Progenitor cell of endocrine pancreas (in vitro differentiated cells): ENCODE data around the gene AQP12A. TPM values are rescaled to one million over a fixed set of nuclear protein-coding genes. Genes with fewer than 3 reads are reported as not detected.

Experiments
- DNase-seq: peaks from one replicate; pipeline ENCODE4 v3.0.0; 2021; ENCODE audit warnings: low spot score; ENCODE audit not compliant: unreplicated experiment
- H3K27ac Mint-ChIP-seq: 2 replicates; pipeline ENCODE4 v1.8.0; 2021; ENCODE audit warnings: mild to moderate bottlenecking, moderate library complexity, mixed read lengths
- H3K27me3 Mint-ChIP-seq: 2 replicates; pipeline ENCODE4 v1.8.0; 2021; ENCODE audit warnings: mixed read lengths
- H3K36me3 Mint-ChIP-seq: 2 replicates; pipeline ENCODE4 v1.8.0; 2022; ENCODE audit warnings: mixed read lengths; ENCODE audit not compliant: insufficient read depth
- H3K4me1 Mint-ChIP-seq: 2 replicates; pipeline ENCODE4 v1.8.0; 2021; ENCODE audit warnings: low read depth, mixed read lengths
- H3K4me3 Mint-ChIP-seq: 2 replicates; pipeline ENCODE4 v1.8.0; 2021; ENCODE audit warnings: low read depth, mild to moderate bottlenecking, moderate library complexity, mixed read lengths
- H3K9me3 Mint-ChIP-seq: 2 replicates; pipeline ENCODE4 v1.8.0; 2021; ENCODE audit warnings: low read depth, mixed read lengths
- total RNA-seq: library from RNA; stranded (reverse); gene quantifications from 2 replicates; pipeline ENCODE4 v1.2.1, GENCODE V29; 2021
- TF ChIP-seq, protein P1 (sequence below): fragments of 200-600 bp; sonication (generic); IDR thresholded peaks from one replicate; pipeline ENCODE4 v1.5.0; 2021; ENCODE audit warnings: antibody characterized with exemption, mild to moderate bottlenecking; ENCODE audit not compliant: unreplicated experiment

The AQP12A gene
- total RNA-seq, 1 donor from 2014 or later: not detected

GRCh38 chr2:240722796-240723735 is 31.4 kb downstream of the AQP12A start:
- H3K4me3 Mint-ChIP-seq: no peak overlapping the region
- no peak overlapping the region for H3K27ac Mint-ChIP-seq
- no peaks in the 10 kb centered on the region for H3K4me1 Mint-ChIP-seq
- TF ChIP-seq, protein P1, sequence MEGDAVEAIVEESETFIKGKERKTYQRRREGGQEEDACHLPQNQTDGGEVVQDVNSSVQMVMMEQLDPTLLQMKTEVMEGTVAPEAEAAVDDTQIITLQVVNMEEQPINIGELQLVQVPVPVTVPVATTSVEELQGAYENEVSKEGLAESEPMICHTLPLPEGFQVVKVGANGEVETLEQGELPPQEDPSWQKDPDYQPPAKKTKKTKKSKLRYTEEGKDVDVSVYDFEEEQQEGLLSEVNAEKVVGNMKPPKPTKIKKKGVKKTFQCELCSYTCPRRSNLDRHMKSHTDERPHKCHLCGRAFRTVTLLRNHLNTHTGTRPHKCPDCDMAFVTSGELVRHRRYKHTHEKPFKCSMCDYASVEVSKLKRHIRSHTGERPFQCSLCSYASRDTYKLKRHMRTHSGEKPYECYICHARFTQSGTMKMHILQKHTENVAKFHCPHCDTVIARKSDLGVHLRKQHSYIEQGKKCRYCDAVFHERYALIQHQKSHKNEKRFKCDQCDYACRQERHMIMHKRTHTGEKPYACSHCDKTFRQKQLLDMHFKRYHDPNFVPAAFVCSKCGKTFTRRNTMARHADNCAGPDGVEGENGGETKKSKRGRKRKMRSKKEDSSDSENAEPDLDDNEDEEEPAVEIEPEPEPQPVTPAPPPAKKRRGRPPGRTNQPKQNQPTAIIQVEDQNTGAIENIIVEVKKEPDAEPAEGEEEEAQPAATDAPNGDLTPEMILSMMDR: no peak
- H3K9me3 Mint-ChIP-seq: no peaks in the 10 kb centered on the region
- peaks cover 3% of the 10 kb centered on the region for H3K36me3 Mint-ChIP-seq
- no peaks in the 10 kb centered on the region for H3K27me3 Mint-ChIP-seq
- DNase-seq: no peak

DNA sequence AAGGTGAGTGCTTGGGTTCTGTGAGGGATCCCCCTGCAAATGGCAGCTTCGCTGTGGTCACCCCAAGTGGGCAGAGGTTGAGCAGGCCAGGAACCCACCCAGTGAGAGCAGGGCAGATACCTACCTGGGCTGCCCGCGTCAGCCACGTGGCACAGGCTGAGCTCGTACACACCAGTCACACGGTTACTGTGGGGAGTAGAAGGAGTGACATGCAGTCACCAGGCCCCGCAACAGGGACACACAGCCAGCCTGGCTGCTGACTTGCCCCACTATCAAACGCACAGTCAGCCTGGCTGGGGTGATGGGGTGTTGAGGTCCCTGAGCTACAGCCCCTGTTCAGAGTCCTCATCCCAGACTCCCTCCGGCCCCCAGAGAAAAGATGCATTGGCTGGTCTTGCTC is 32.2 kb downstream of the AQP12A start:
- no peaks in the 10 kb centered on the region for H3K4me1 Mint-ChIP-seq
- no peaks in the 10 kb centered on the region for H3K9me3 Mint-ChIP-seq
- H3K27ac Mint-ChIP-seq: peak overlapping the region; percentile 33
- DNase-seq: no peak
- TF ChIP-seq, protein P1: no peak
- H3K27me3 Mint-ChIP-seq: no peaks in the 10 kb centered on the region
- H3K36me3 Mint-ChIP-seq: peaks cover 3% of the 10 kb centered on the region
- H3K4me3 Mint-ChIP-seq: no peak overlapping the region

- TF ChIP-seq, protein P1: no peak
- no peaks in the 10 kb centered on the region for H3K9me3 Mint-ChIP-seq
- no peaks in the 10 kb centered on the region for H3K27me3 Mint-ChIP-seq
- no peak overlapping the region for H3K27ac Mint-ChIP-seq
- DNase-seq: no peak
- no peaks in the 10 kb centered on the region for H3K4me1 Mint-ChIP-seq
- peaks cover 4% of the 10 kb centered on the region for H3K36me3 Mint-ChIP-seq
- H3K4me3 Mint-ChIP-seq: no peak overlapping the region
These were observed 32.8 kb downstream of the AQP12A start for GRCh38 chr2:240724431-240724830.

GRCh38 chr2:240725266-240725665 is 33.6 kb downstream of the AQP12A start:
- no peak overlapping the region for H3K27ac Mint-ChIP-seq
- TF ChIP-seq, protein P1: no peak
- peaks cover 4% of the 10 kb centered on the region for H3K36me3 Mint-ChIP-seq
- no peaks in the 10 kb centered on the region for H3K4me1 Mint-ChIP-seq
- H3K4me3 Mint-ChIP-seq: no peak overlapping the region
- DNase-seq: no peak
- H3K27me3 Mint-ChIP-seq: no peaks in the 10 kb centered on the region
- H3K9me3 Mint-ChIP-seq: no peaks in the 10 kb centered on the region

DNA sequence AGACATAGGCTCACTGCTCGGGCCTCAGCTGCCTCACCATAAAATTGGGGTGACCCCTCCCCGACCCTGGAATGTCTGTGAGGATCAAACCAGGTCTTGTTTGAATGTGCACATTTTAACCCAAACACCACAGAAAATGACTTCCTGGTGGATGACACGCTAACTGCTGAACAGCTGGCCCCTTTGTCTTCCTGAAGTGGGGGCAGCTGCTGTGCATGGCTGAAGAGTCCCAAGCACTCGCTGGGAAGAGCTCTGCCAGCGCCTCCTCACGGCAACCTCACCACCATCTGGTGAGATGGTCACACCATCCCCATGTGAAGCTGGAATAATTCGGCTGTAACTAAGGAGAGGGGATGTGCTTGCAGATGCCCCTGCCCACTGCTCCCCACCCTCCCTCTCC is 34.0 kb downstream of the AQP12A start:
- TF ChIP-seq, protein P1: no peak
- no peaks in the 10 kb centered on the region for H3K4me1 Mint-ChIP-seq
- no peak overlapping the region for H3K27ac Mint-ChIP-seq
- H3K4me3 Mint-ChIP-seq: no peak overlapping the region
- peaks cover 4% of the 10 kb centered on the region for H3K36me3 Mint-ChIP-seq
- H3K27me3 Mint-ChIP-seq: no peaks in the 10 kb centered on the region
- no peak for DNase-seq
- H3K9me3 Mint-ChIP-seq: no peaks in the 10 kb centered on the region
